Measurements from ENCODE around the gene INTS13. TPM values are rescaled to one million over a fixed set of nuclear protein-coding genes. Genes with fewer than 3 reads are reported as not detected.
"Not testable (repeated sequence)": the region's sequence is repeated elsewhere in the genome, so short reads cannot be mapped to it uniquely, and the experiment has no call there.

Gene INTS13
- total and polyA plus RNA-seq, 2 of the 13 experiments (the other 11 are each of a cell fraction or from before 2014, with no cell fraction given), result 16.3 to 43.7 TPM

DNA sequence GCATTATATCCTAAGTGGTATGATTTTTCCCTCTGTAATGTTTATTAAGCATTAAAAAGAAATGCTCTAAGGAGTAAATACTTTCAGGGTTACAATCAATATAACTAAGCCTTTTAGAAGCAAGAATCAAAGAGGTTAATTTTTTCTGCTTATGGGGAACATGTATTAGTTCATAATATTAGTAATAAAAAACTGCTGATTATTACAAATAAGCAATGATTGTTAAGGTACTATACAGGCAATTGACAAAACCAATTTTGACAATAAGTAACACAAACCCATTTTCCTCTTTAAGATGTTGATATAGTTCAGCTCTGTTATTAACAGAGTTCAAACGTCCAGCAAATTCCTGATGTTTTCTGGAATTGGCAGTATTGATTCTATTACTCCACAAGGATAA is 31.8 kb downstream of the INTS13 start:
- TF ChIP-seq MAFK (conservative IDR thresholded peaks at IDR 0.05 in 1 of 2, IDR thresholded peaks at IDR 0.05 in 1 of 2; ENCODE audit: low read length in 2 of 2) (peak; percentile 48 to 64), ZNF530 (CRISPR knock-in tag; IDR thresholded peaks at IDR 0.05; ENCODE audit: low read depth) (no peak), TOPORS (CRISPR knock-in tag; IDR thresholded peaks at IDR 0.05) (no peak), MAFF (IDR thresholded peaks at IDR 0.05; ENCODE audit: low read depth, low read length) (peak; percentile 48)
- no peak overlapping the region for H3K27ac ChIP-seq (ENCODE audit: extremely low read length, insufficient read depth, low read length)
- no peaks in the 10 kb centered on the region for H3K9me3 ChIP-seq (ENCODE audit: low read length)
- H4K20me1 ChIP-seq (ENCODE audit: insufficient read depth, low read length), result no peaks in the 10 kb centered on the region
- H3K4me2 ChIP-seq (ENCODE audit: low read depth, low read length), result no peak overlapping the region
- no peaks in the 10 kb centered on the region for H3K27me3 ChIP-seq (ENCODE audit: control insufficient read depth in 1 of 2, insufficient read depth in 2 of 2, low read length in 2 of 2)
- in situ Hi-C loops (cut with HindIII; ENCODE audit: extremely low pct_ligation_motif_present, low pct_unique_long_range_greater_than_20kb) (no loop called here), intact Hi-C loops (cut with micrococcal nuclease; ENCODE audit: unreplicated experiment) (no loop called here)
- no peaks in the 10 kb centered on the region for H3K4me1 ChIP-seq (ENCODE audit: insufficient read depth, low read length)
- ChIA-PET POLR2A (no interaction called here), CTCF (ENCODE audit: low intra/inter-chr PET ratio, low total read pairs) (no interaction called here)
- H3K9ac ChIP-seq (ENCODE audit: insufficient read depth, low read depth, low read length), result no peak overlapping the region
- no TSS peak for BruUV-seq (replicated peaks)
- no peak overlapping the region for H2AFZ ChIP-seq (ENCODE audit: low read length)
- ATAC-seq (no peak), FAIRE-seq (no peak), DNase-seq (ENCODE audit: low spot score) (no peak)
- no peaks in the 10 kb centered on the region for H3K79me2 ChIP-seq (ENCODE audit: insufficient read depth, low read length)
- H3K4me3 ChIP-seq (replicated peaks in 1 of 3; ENCODE audit: insufficient read depth in 1 of 3, low read depth in 2 of 3, low read length in 3 of 3), result no peak overlapping the region
- WGBS (ENCODE audit: low lambda C conversion rate), result 81% methylated on average over 1 of the region's 1 CpG
- peaks cover 0 to 48% of the 10 kb centered on the region in 2 experiments; a peak in 2 of 5 replicates for H3K36me3 ChIP-seq (replicated peaks in 1 of 2; ENCODE audit: control insufficient read depth in 1 of 2, insufficient read depth in 2 of 2, low read length in 2 of 2)

DNA sequence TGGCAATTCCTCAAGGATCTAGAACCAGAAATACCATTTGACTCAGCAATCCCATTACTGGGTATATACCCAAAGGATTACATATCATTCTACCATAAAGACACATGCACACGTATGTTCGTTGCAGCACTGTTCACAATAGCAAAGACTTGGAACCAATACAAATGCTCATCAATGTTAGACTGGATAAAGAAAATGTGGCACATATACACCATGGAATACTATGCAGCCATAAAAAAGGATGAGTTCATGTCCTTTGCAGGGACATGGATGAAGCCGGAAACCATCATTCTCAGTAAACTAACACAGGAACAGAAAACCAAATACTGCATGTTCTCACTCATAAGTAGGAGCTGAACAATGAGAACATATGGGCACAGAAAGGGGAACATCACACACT is 34.4 kb downstream of the INTS13 start:
- H3K79me2 ChIP-seq (ENCODE audit: insufficient read depth, low read length); H3K9me3 ChIP-seq (ENCODE audit: low read length); CTCF ChIA-PET (ENCODE audit: low intra/inter-chr PET ratio, low total read pairs); BruUV-seq (replicated peaks); H3K27ac ChIP-seq (ENCODE audit: extremely low read length, insufficient read depth, low read length); in situ Hi-C loops (cut with HindIII; ENCODE audit: extremely low pct_ligation_motif_present, low pct_unique_long_range_greater_than_20kb); H3K27me3 ChIP-seq (ENCODE audit: control insufficient read depth in 1 of 2, insufficient read depth in 2 of 2, low read length in 2 of 2); DNase-seq (ENCODE audit: low spot score); H3K9ac ChIP-seq (ENCODE audit: insufficient read depth, low read depth, low read length); POLR2A ChIA-PET; H3K4me1 ChIP-seq (ENCODE audit: insufficient read depth, low read length); H2AFZ ChIP-seq (ENCODE audit: low read length); H4K20me1 ChIP-seq (ENCODE audit: insufficient read depth, low read length); intact Hi-C loops (cut with micrococcal nuclease; ENCODE audit: unreplicated experiment); FAIRE-seq; H3K4me3 ChIP-seq (replicated peaks in 1 of 3; ENCODE audit: insufficient read depth in 1 of 3, low read depth in 2 of 3, low read length in 3 of 3); H3K4me2 ChIP-seq (ENCODE audit: low read depth, low read length); ATAC-seq: not testable (repeated sequence)
- H3K36me3 ChIP-seq (replicated peaks in 1 of 2; ENCODE audit: control insufficient read depth in 1 of 2, insufficient read depth in 2 of 2, low read length in 2 of 2), result peaks cover 0 to 37% of the 10 kb centered on the region in 2 experiments; a peak in 1 of 5 replicates
- 63% methylated on average over 3 of the region's 3 CpGs for WGBS (ENCODE audit: low lambda C conversion rate)

All from HepG2 (cell line).